Activated T-helper 1 cell treated with Interleukin-2 at 50 U/mL for 16 hours (primary cell): ENCODE measurements around the gene UBE2Q1.
A peak's percentile ranks its signal among the peaks of the same experiment; 100 is the strongest.

Experiments
- DNase-seq: peaks from one replicate; pipeline ENCODE4 v3.0.0-alpha.2; 2020; ENCODE audit warnings: low read depth

The UBE2Q1 gene

DNA sequence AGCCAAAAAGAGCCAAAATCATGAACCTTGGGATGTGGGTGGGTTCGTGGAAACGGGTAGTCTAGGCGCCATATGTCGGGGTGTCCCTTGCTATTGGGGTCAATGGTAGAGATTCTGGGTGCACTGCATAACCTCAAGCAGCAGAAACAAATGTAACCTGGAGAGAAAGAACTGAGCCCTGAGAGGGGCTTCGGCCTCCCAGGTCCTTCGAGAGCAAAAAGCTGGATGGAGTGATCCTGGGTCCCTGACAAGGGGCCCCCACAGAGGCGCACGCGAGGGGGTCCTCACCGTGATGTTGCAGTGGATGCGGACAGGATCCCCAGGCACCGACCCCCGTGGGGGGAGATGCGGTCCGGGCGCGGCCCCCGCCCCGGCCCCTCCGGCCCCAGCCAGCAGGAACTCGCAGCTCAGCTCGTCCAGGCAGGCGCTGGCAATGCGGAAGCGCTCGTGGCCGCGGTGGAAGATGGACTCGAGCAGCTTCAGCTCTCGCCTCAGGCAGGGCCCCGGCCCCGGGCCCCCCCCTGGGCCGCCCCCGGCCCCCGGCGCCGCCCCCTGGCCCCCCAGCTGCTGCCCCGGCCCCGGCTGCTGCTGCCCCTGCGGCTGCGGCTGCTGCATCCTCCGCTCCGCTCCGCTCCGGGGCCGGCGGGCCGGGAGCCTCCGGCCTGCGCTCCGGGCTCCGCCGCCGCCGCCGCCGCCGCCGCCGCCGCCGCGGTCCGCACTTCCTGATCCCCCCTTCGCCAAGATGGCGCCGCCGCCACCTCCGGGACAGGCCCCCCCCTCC, at the start of gene UBE2Q1:
Gene UBE2Q1, minus strand, starts transcription at position 724 of the 781 bp plus-strand sequence. Its CDS starts 109 bp downstream, at position 615.
- no peak for DNase-seq

DNA sequence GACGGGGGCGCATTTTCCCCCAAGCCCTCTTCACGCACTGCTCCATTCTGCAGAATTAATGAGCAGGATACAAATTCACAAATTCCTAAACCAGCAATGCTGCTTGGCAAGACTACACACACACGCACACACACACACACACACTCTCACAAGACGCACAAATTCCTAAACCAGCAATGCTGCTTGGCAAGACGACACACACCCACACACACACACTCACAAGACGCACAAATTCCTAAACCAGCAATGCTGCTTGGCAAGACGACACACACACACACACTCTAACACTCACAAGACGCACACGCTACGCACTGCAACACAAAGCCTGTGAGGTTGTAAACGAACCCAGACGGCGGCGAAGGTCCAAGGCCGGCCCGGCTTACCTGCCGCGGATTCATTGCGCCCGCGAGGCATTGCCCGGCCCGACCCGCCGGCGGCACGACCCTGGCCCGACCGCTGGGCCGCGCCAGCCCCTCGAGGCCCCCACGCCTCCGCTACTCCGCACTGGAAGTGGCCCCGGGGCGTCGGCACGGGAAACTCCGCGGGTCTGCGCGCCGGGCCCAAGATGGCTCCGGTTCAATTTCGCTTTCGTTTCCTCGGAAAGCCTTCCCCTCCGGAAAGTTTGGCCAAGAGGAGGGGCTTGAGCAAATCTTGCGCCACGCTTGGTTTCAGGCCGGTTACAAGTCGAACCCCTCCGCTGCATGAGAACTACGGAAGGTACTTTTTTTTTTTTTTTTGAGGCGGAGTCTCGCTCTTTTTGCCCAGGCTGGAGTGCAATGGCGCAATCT, 49.3 kb upstream of the UBE2Q1 start, which contains the start of gene ADAR:
Gene ADAR, minus strand, starts transcription at position 578 of the 788 bp plus-strand sequence. Its CDS starts 180 bp downstream, at position 398.
- peak; percentile 78 for DNase-seq

- DNase-seq, result no peak
Observed at GRCh38 chr1:154607106-154607608, 48.7 kb upstream of the UBE2Q1 start.

DNA sequence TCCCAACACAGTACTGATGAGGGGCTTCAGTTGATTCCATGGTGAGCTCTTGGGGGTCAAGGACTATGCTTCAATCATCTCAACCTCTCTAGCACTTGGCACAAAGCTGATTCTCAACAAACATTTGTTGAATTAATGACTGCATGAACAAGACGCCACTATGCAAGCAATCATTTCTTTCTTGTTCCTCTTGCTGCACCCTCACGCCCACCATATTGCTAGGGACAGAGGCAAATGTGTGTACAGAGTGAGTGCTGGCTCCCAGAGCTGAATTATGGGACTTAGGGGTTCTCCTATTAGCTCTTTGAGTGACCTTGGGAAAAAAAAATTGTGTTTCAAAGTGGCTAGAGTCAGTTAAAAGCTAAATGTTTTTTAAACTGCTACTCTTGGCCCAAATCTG, 47.1 kb upstream of the UBE2Q1 start:
- DNase-seq, result no peak

GRCh38 chr1:154603317-154603716, 44.9 kb upstream of the UBE2Q1 start:
- no peak for DNase-seq

DNA sequence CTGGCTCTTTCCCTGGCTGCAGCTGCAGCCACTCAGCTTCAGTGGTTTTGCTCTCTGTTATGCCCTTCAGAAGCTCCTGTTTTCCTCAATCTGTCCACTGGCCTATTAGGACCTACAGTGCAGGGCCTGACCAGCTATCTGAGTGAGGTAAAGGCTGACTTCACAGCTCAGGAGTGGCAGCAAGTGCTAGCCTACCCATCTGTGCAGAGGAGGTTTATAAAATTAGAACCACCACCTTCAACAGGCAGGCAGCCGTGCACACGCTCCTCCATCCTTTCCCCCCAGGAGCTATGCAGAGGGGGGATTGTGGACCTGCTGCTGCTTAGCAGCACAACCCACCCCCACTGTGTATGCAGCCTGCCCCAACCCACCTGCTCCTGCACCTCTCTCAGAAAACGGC, 41.2 kb upstream of the UBE2Q1 start:
- no peak for DNase-seq

DNA sequence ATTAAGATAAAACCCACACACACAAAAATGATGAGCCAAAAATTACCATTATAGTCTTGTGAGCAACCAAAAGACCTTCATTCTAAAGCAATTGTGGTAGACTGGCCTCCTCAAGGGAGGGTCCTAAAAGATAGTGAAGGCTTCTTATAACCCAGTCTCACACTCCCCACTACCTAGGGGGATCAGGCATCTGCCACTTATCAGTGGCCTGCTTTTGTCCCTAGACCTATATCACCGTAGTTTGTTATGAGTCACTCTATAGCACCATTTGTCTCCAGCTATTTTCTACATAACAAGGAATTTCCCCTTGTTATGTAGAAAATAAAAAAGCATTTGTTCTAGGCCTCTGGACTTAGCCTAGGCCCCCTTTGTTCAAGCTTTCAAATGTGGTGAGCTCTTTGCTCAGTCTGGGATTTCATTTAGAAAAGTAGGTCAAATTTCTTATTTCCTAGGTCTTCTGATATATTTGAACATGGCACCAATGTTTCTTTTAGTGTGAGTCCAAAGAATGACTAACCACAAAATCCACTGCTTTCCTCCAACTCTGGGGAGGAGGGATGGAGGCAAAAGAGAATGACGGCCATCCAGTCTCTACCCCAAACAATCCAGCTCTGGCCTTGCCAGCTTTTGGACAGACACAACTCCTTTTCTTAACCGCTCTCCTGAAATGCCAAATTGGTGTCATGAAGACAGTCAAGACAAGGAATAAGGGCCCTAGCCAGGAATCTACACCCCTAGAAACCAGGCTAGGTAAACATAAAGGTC, 40.6 kb upstream of the UBE2Q1 start:
- no peak for DNase-seq

DNA sequence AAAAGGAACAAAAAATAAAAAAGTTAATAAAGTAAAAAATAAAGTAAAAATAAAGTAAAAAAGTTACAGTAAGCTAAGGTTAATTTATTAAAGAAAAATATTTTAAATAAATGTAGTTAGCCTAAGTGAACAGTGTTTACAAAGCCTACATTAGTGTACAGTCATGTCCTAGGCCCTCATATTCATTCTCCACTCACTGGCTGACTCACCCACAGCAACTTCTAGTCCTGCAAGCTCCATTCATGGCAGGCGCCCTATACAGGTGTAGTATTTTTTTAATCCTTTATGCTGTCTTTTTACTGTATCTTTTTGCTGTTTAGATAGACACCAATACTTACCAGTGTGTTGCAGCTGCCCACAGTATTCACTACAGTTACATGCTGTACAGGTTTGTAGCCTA, 37.2 kb upstream of the UBE2Q1 start:
- no peak for DNase-seq

- no peak for DNase-seq
Observed at GRCh38 chr1:154594811-154595210, 36.3 kb upstream of the UBE2Q1 start.

GRCh38 chr1:154593390-154593789, 34.9 kb upstream of the UBE2Q1 start:
- no peak for DNase-seq

DNA sequence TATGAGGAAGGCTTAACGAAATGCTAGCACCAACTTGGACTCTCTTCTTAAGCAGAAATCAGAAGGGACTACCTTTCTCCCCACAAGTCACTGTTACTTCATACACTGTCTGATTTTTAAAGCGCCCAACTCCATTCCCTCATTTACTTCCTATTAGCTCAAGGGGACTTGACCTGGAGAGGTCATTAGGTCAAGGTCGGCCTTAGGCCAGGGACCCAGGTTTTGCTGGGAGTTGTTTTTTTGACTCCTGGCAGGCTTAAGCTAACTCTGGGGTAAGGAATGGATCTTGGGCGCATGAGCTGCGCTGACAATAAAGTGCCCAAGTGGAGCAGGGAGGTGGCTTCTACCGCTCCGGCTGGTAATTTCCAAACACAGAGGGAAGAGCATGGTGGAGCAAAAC, 32.7 kb upstream of the UBE2Q1 start:
- DNase-seq, result no peak

- no peak for DNase-seq
Observed at GRCh38 chr1:154590756-154591155, 32.3 kb upstream of the UBE2Q1 start.

DNA sequence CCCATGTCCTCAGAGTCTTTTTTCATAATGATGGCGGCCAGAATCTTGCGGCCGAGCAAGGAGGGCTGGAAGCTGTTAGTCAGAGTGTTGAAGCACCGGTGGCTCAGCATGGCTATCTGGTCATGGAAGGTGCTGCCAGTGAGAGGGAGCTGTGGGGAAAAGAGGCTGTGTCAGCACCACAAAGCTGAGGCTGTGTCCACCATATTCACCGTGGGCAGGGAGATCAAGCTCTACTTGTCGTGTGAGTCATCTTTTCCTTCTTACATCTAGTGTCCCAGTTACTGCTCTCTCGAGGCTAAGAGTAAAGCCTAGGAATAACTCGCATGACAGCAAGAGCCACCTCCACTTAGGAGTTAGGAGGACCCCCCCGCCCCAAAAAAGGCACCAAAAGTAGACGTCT, 31.3 kb upstream of the UBE2Q1 start:
- no peak for DNase-seq

DNA sequence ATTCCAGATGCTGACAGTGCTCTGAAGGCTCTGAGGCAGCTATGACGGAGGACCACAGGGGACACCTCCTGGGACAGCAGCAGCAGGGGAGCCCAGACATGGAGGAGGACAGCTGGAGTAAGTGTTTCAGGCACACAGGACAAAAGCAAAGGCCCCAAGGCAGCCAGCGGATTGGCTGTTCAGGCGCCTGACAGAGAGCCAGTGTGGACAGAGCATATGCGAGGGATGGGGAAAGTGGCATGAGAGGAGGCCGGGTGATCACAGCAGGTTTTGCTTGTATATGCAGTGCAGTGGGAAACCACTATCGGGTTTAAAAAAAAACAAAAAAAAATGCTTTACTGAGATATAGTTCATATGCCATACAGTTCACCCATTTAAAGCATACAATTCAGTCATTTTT, 28.2 kb upstream of the UBE2Q1 start:
- no peak for DNase-seq

DNA sequence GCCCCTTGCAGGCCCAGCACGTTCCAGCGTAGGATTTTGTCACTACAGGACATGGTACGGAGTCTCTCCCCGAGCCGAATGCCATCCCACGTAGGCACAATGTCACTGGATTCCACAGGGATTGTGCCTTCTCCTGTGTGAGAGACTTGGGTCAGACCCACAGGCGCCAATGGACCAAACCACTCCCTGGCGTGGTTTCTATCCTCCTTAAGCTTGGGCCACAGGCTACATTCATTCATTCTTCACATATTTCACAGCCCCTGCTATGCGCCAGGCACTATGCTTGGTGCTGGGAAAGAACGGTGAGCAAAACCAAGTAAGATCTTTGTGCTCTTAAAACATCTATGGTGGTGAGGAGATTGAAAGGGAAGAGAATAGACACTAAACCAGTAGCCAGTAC, 27.8 kb upstream of the UBE2Q1 start:
- DNase-seq, result no peak

GRCh38 chr1:154584267-154584994, 26.0 kb upstream of the UBE2Q1 start:
- DNase-seq, result no peak

DNA sequence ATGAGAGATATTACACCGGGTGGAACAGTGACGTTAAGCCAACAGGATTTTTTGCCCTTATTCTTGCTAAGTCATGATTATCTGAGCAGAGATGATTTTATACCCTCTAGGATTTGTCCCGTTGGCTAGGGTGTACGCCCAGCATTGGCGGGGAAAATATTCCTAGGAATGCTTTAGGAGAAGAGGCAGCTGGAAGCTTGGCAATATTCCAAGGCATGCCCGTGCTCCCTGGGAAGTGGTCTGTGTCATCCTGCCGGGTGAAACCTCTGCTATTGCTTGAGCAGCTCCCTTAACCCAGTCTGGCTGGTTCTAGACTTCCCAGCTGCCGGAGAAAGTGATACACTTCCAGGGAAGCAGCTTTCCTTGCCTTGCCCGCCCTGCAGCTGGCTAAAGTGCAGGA, 25.3 kb upstream of the UBE2Q1 start:
- no peak for DNase-seq

DNA sequence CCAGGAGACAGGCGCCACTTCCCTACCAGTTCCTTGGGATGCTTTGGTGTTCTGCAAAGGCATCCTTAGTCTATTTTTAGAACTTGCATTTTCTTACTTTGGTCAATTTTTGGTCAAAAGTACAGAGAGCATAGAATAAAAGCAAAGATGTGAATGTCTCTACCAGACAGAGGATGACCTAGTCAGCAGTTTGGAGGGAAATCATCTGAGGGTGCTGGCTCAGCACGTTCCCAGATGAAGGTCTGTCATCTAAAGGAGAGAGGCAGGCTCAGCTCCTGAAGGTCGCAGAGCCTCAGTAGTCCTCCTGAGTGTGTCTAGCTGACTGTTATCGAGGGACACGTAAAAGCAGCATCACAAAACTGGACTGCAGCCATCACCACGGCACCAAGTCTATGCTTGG, 24.4 kb upstream of the UBE2Q1 start:
- no peak for DNase-seq

GRCh38 chr1:154581766-154582165, 23.3 kb upstream of the UBE2Q1 start:
- no peak for DNase-seq

- no peak for DNase-seq
Observed at GRCh38 chr1:154579374-154579773, 20.9 kb upstream of the UBE2Q1 start.

GRCh38 chr1:154578058-154578418, 19.6 kb upstream of the UBE2Q1 start:
- DNase-seq, result no peak
